H1 (cell line): ENCODE measurements around the gene NIFK. TPM values are rescaled to one million over a fixed set of nuclear protein-coding genes. Genes with fewer than 3 reads are reported as not detected.

Experiments used
- CTCF ChIA-PET: fragments of 300-600 bp; sonication (Branson Sonifier 250); formaldehyde crosslinking; loops from one replicate; lab custom pipeline; 2021; ENCODE audit not compliant: partially characterized antibody; lab: Charles Lee
- POLR2A ChIA-PET: fragments of 300-600 bp; sonication (Branson Sonifier 250); formaldehyde crosslinking; loops from one replicate; lab custom pipeline; 2021; ENCODE audit warnings: inconsistent platforms; ENCODE audit not compliant: partially characterized antibody; lab: Charles Lee
- DNase-seq, 2 experiments: peaks; one replicate each; pipeline versions ENCODE4 v3.0.0 to v3.0.0-alpha.2; 2010 to 2022; ENCODE audit warnings: low spot score in 2 of 2, low read depth in 1 of 2, mixed read lengths in 1 of 2
- FAIRE-seq: peaks from 2 replicates; lab custom pipeline; 2011; peaks lifted over from hg19 to GRCh38; lab: Jason Lieb, UNC
- H2AFZ ChIP-seq: 2 replicates; pipeline ENCODE4 v1.8.1; 2012; ENCODE audit warnings: low read length, inconsistent platforms
- H2AK5ac ChIP-seq: 2 replicates; pipeline ENCODE4 v1.6.1; 2013; ENCODE audit warnings: low read depth, low read length
- H2BK120ac ChIP-seq: replicated peaks from 2 replicates; pipeline ENCODE3; 2013; ENCODE audit warnings: low read depth, low read length, inconsistent platforms
- H2BK12ac ChIP-seq: 2 replicates; pipeline ENCODE4 v1.6.1; 2013; ENCODE audit warnings: low read depth, low read length
- H2BK15ac ChIP-seq: 2 replicates; pipeline ENCODE4 v1.6.1; 2013; ENCODE audit warnings: low read length
- H2BK20ac ChIP-seq: 2 replicates; pipeline ENCODE4 v1.6.1; 2013; ENCODE audit warnings: low read length
- H2BK5ac ChIP-seq: 2 replicates; pipeline ENCODE4 v1.6.1; 2013; ENCODE audit warnings: low read depth, low read length
- H3K14ac ChIP-seq: 2 replicates; pipeline ENCODE4 v1.6.1; 2013; ENCODE audit warnings: inconsistent platforms; ENCODE audit not compliant: insufficient read length
- H3K18ac ChIP-seq: 2 replicates; pipeline ENCODE4 v1.6.1; 2013; ENCODE audit warnings: low read length; ENCODE audit errors: extremely low read depth
- H3K23ac ChIP-seq: 2 replicates; pipeline ENCODE4 v1.6.1; 2013; ENCODE audit warnings: inconsistent platforms; ENCODE audit not compliant: insufficient read length
- H3K23me2 ChIP-seq: 2 replicates; pipeline ENCODE4 v1.6.1; 2013; ENCODE audit warnings: low read depth, low read length
- H3K27ac ChIP-seq: 2 replicates; pipeline ENCODE4 v1.6.1; 2011; ENCODE audit warnings: low read depth, low read length, inconsistent platforms
- H3K27me3 ChIP-seq, 4 experiments: replicated peaks in 1 of 4; 1 replicate in 1 of 4; 2 replicates in 3 of 4; pipeline versions ENCODE4 v1.6.1 to v1.8.1; 2011 to 2013; ENCODE audit warnings: low read length in 3 of 4, mild to moderate bottlenecking in 3 of 4, inconsistent platforms in 2 of 4, mixed read lengths in 2 of 4, moderate library complexity in 1 of 4; ENCODE audit not compliant: control insufficient read depth in 3 of 4, insufficient read depth in 3 of 4; ENCODE audit errors: extremely low read depth in 1 of 4
- H3K36me3 ChIP-seq, 4 experiments: 2 replicates each; pipeline versions ENCODE4 v1.6.1 to v1.8.1; 2011 to 2013; ENCODE audit warnings: mild to moderate bottlenecking in 4 of 4, low read length in 3 of 4, moderate library complexity in 2 of 4, control low read depth in 1 of 4, inconsistent platforms in 1 of 4; ENCODE audit not compliant: insufficient read depth in 4 of 4, control insufficient read depth in 2 of 4
- H3K4ac ChIP-seq: replicated peaks from 2 replicates; pipeline ENCODE3; 2013; ENCODE audit warnings: low read length, low read depth, mixed read lengths, inconsistent platforms; ENCODE audit not compliant: insufficient read length
- H3K4me1 ChIP-seq, 4 experiments: replicated peaks in 1 of 4; 1 replicate in 1 of 4; 2 replicates in 3 of 4; pipeline versions ENCODE4 v1.6.1 to v1.8.1; 2011 to 2013; ENCODE audit warnings: low read length in 3 of 4, inconsistent platforms in 2 of 4, mixed read lengths in 1 of 4; ENCODE audit not compliant: insufficient read depth in 4 of 4, control insufficient read depth in 3 of 4
- H3K4me2 ChIP-seq, 2 experiments: 2 replicates each; pipeline versions ENCODE4 v1.6.1 to v1.8.1; 2011 to 2013; ENCODE audit warnings: low read depth in 2 of 2, low read length in 2 of 2, control low read depth in 1 of 2, inconsistent platforms in 1 of 2, mild to moderate bottlenecking in 1 of 2; ENCODE audit not compliant: insufficient read depth in 1 of 2
- H3K4me3 ChIP-seq, 4 experiments: fragments of 200-600, 300-600 bp in 1 of 4; sonication (generic), shearing (Covaris generic), sonication (Bioruptor Twin) in 1 of 4; 2 replicates each; pipeline versions ENCODE4 v1.5.1 to v1.8.1; 2011 to 2016; ENCODE audit warnings: low read length in 4 of 4, low read depth in 3 of 4, control low read depth in 2 of 4, inconsistent platforms in 2 of 4, mild to moderate bottlenecking in 2 of 4, mixed read lengths in 1 of 4, moderate library complexity in 1 of 4; ENCODE audit not compliant: insufficient read depth in 2 of 4; ENCODE audit errors: extremely low read depth in 1 of 4
- H3K56ac ChIP-seq: replicated peaks from 2 replicates; pipeline ENCODE3; 2013; ENCODE audit warnings: low read depth, mild to moderate bottlenecking, mixed read lengths, low read length, inconsistent platforms; ENCODE audit not compliant: insufficient read length
- H3K79me1 ChIP-seq: 2 replicates; pipeline ENCODE4 v1.6.1; 2013; ENCODE audit warnings: low read depth, low read length, control low read depth
- H3K79me2 ChIP-seq, 2 experiments: 2 replicates each; pipeline versions ENCODE4 v1.6.1 to v1.8.1; 2012 to 2013; ENCODE audit warnings: low read length in 2 of 2, mild to moderate bottlenecking in 2 of 2, inconsistent platforms in 1 of 2; ENCODE audit not compliant: insufficient read depth in 2 of 2, control insufficient read depth in 1 of 2
- H3K9ac ChIP-seq, 4 experiments: replicated peaks in 1 of 4; 1 replicate in 1 of 4; 2 replicates in 3 of 4; pipeline versions ENCODE4 v1.6.1 to v1.8.1; 2011 to 2013; ENCODE audit warnings: low read depth in 3 of 4, low read length in 3 of 4, control low read depth in 2 of 4, mild to moderate bottlenecking in 2 of 4, moderate library complexity in 2 of 4, inconsistent platforms in 1 of 4; ENCODE audit errors: extremely low read depth in 1 of 4
- H3K9me3 ChIP-seq, 2 experiments: 2 replicates each; pipeline versions ENCODE4 v1.6.1 to v1.8.1; 2012 to 2013; ENCODE audit warnings: mild to moderate bottlenecking in 2 of 2, moderate library complexity in 2 of 2, control low read depth in 1 of 2, inconsistent platforms in 1 of 2, low read depth in 1 of 2, low read length in 1 of 2, mixed read lengths in 1 of 2; ENCODE audit not compliant: insufficient read depth in 2 of 2
- H4K20me1 ChIP-seq, 2 experiments: replicated peaks in 1 of 2; 2 replicates each; pipeline versions ENCODE3 to v1.8.1; 2011 to 2013; ENCODE audit warnings: inconsistent platforms in 2 of 2, low read length in 2 of 2, mild to moderate bottlenecking in 1 of 2; ENCODE audit not compliant: insufficient read depth in 2 of 2, control insufficient read depth in 1 of 2
- H4K5ac ChIP-seq: 2 replicates; pipeline ENCODE4 v1.6.1; 2013; ENCODE audit warnings: low read length, low read depth, mixed read lengths, inconsistent platforms; ENCODE audit not compliant: insufficient read length
- H4K8ac ChIP-seq: 2 replicates; pipeline ENCODE4 v1.8.0; 2013; ENCODE audit warnings: mild to moderate bottlenecking, moderate library complexity, low read length, inconsistent platforms; ENCODE audit not compliant: insufficient read depth; ENCODE audit errors: extremely low read depth
- H4K91ac ChIP-seq: replicated peaks from 2 replicates; pipeline ENCODE3; 2013; ENCODE audit warnings: low read length, mixed read lengths, inconsistent platforms; ENCODE audit not compliant: insufficient read length
- BCL11A ChIP-seq, 2 experiments: IDR thresholded peaks; one replicate each; pipeline ENCODE4 v1.6.1; 2011; ENCODE audit warnings: low read depth in 2 of 2, low read length in 2 of 2, mild to moderate bottlenecking in 2 of 2
- BRCA1 ChIP-seq: IDR thresholded peaks from 2 replicates; pipeline ENCODE4 v1.6.1; 2012; ENCODE audit warnings: low read depth, low read length, improper control_type of control experiment
- CHD2 ChIP-seq: IDR thresholded peaks from 2 replicates; pipeline ENCODE4 v1.6.1; 2012; ENCODE audit warnings: low read length, improper control_type of control experiment
- CREB1 ChIP-seq: IDR thresholded peaks from 2 replicates; pipeline ENCODE4 v1.6.1; 2012; ENCODE audit warnings: inconsistent platforms
- HDAC2 ChIP-seq, 2 experiments: fragments of 300-600 bp in 1 of 2; sonication (generic) in 1 of 2; IDR thresholded peaks; 2 replicates each; pipeline ENCODE4 v1.6.1; 2011 to 2012; ENCODE audit warnings: low read depth in 2 of 2, low read length in 2 of 2, mild to moderate bottlenecking in 2 of 2, moderate library complexity in 2 of 2, borderline replicate concordance in 1 of 2, inconsistent platforms in 1 of 2
- JUN ChIP-seq: IDR thresholded peaks from 2 replicates; pipeline ENCODE4 v1.6.1; 2011; ENCODE audit warnings: low read depth, mild to moderate bottlenecking, improper control_type of control experiment, low read length
- NRF1 ChIP-seq: IDR thresholded peaks from 2 replicates; pipeline ENCODE4 v1.6.1; 2011; ENCODE audit warnings: mild to moderate bottlenecking, low read depth, low read length, improper control_type of control experiment
- PHF8 ChIP-seq: fragments of 200-600 bp; sonication (generic); conservative IDR thresholded peaks from 2 replicates; pipeline ENCODE4 v1.7.1; 2012; ENCODE audit warnings: low read depth, mild to moderate bottlenecking, inconsistent platforms, low read length, moderate library complexity
- POLR2AphosphoS5 ChIP-seq: IDR thresholded peaks from 2 replicates; pipeline ENCODE4 v1.6.1; 2011; ENCODE audit warnings: low read depth, low read length
- RXRA ChIP-seq: IDR thresholded peaks from 2 replicates; pipeline ENCODE4 v1.6.1; 2011; ENCODE audit warnings: low read depth, mild to moderate bottlenecking, low read length, moderate library complexity; ENCODE audit not compliant: insufficient read depth
- SIRT6 ChIP-seq: IDR thresholded peaks from one replicate; pipeline ENCODE4 v1.7.1; 2012; ENCODE audit warnings: low read length, inconsistent platforms
- WGBS, 2 experiments: shearing (Covaris generic) in 1 of 2; methylation state at CpG; one replicate each; pipeline versions ENCODE4 v1.1.6 to v1.1.7; 2013 to 2015; ENCODE audit warnings: low lambda C conversion rate in 2 of 2, mixed read lengths in 2 of 2, inconsistent platforms in 1 of 2, low coverage in 1 of 2, missing lambda C conversion rate in 1 of 2; ENCODE audit not compliant: insufficient replicate concordance in 2 of 2, insufficient coverage in 1 of 2, insufficient read length in 1 of 2; ENCODE audit errors: extremely low coverage in 1 of 2, missing lambda C conversion rate in 1 of 2; 5-methylcytosine and 5-hydroxymethylcytosine counted together
- polyA plus RNA-seq, 7 experiments: library from polyadenylated mRNA; depleted of rRNA in 3 of 7; stranded (reverse) in 5 of 7; unstranded in 2 of 7; fragments of >200 nt in 5 of 7; fragments of 200-250 nt in 2 of 7; gene quantifications; 1 replicate in 5 of 7; 2 replicates in 1 of 7; 4 replicates in 1 of 7; pipeline versions ENCODE4 v1.2.1 to v1.2.3, GENCODE V29; 2011 to 2013; ENCODE audit warnings: missing spikeins in 2 of 7, mixed read lengths in 2 of 7
- total RNA-seq: library from RNA; stranded (reverse); fragmentation: NEBNext Ultra II Directional; extraction: Animal tissue kit (Norgen Biotek cat#: 25700); gene quantifications from 2 replicates; pipeline ENCODE4 v1.2.1, GENCODE V29; 2021
- TF ChIP-seq, protein P1 (sequence below): IDR thresholded peaks from 2 replicates; pipeline ENCODE4 v1.6.1; 2012; ENCODE audit warnings: inconsistent platforms

NIFK gene
- total and polyA plus RNA-seq, 2 of the 8 experiments (the other 6 are each of a cell fraction or from before 2014, with no cell fraction given), result 24.4 to 117 TPM

DNA sequence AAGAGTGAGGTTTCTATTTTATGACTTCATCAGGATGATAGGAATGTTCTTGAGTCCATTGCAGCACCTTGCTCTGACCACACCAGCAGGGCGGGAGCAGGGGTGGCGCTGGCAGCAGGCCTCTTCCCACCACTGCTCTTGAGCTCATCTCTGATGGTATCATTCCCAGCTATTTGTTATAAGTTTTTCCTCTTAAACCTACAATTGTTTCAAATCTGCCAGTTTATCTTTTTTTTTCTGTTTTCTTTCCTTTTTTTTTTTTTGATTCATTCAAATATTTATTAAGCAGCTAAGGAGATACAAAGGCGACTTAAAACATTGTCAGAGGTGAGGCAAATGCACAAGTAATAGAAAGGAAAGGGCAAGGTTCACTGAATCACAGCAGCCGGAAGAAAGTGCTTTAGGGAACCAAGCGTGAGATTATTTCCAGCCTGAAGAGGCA lies 28.7 kb downstream of the NIFK start:
- Histone ChIP-seq H3K27ac (no peak overlapping the region), H3K4me1 (peaks cover 0 to 6% (median 0%) of the 10 kb centered on the region in 4 experiments; a peak in 2 of 7 replicates), H3K18ac (no peak overlapping the region)
- TF ChIP-seq CREB1, result no peak
- TF ChIP-seq, protein P1, sequence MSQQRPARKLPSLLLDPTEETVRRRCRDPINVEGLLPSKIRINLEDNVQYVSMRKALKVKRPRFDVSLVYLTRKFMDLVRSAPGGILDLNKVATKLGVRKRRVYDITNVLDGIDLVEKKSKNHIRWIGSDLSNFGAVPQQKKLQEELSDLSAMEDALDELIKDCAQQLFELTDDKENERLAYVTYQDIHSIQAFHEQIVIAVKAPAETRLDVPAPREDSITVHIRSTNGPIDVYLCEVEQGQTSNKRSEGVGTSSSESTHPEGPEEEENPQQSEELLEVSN, result no peak
- TF ChIP-seq BRCA1, result no peak
- no peak for TF ChIP-seq RXRA
- TF ChIP-seq PHF8, result no peak
- no peak for TF ChIP-seq BCL11A (IDR thresholded peaks at IDR 0.05; ENCODE audit: low read depth in 2 of 2, low read length in 2 of 2)
- no peak for TF ChIP-seq SIRT6
- TF ChIP-seq CHD2, result no peak
- TF ChIP-seq NRF1, result no peak
- TF ChIP-seq HDAC2 (IDR thresholded peaks at IDR 0.05; ENCODE audit: borderline replicate concordance in 1 of 2, low read depth in 2 of 2, low read length in 2 of 2), result no peak
- no peak for TF ChIP-seq POLR2AphosphoS5
- no peak for TF ChIP-seq JUN
- TF ChIP-seq, all 59 proteins: peak for 0
- no peak overlapping the region for H3K4ac ChIP-seq
- no peak overlapping the region for H3K9ac ChIP-seq
- H3K4me3 ChIP-seq, result no peak overlapping the region
- H4K5ac ChIP-seq, result no peak overlapping the region
- no peak overlapping the region for H3K23ac ChIP-seq
- H4K20me1 ChIP-seq, result no peaks in the 10 kb centered on the region
- no peak overlapping the region for H3K56ac ChIP-seq
- H3K23me2 ChIP-seq, result no peaks in the 10 kb centered on the region
- H2AFZ ChIP-seq, result no peak overlapping the region
- no peak overlapping the region for H2BK5ac ChIP-seq
- H3K14ac ChIP-seq, result no peak overlapping the region
- H3K79me2 ChIP-seq, result no peaks in the 10 kb centered on the region
- no peak overlapping the region for H3K4me2 ChIP-seq
- H2BK20ac ChIP-seq, result no peak overlapping the region
- H2BK15ac ChIP-seq, result no peak overlapping the region
- no peak overlapping the region for H4K8ac ChIP-seq
- H3K9me3 ChIP-seq, result no peaks in the 10 kb centered on the region
- H2BK120ac ChIP-seq, result no peak overlapping the region
- no peaks in the 10 kb centered on the region for H3K27me3 ChIP-seq
- no peak overlapping the region for H2BK12ac ChIP-seq
- 89% methylated on average over 4 of the region's 5 CpGs; no CpG with 5 or more reads in 1 of the 2 experiments for WGBS, 2 experiments
- ChIA-PET CTCF (interaction anchor here (1.0 to 1.1 kb wide), 2 partner anchors 10 to 11 kb away, joined by 4 to 6 read pairs; no protein-coding TSS in a partner anchor), POLR2A (interaction anchor here (1.4 kb wide), 1 partner anchor 58 kb away, joined by 3 read pairs; the partner anchor contains the start of gene CLASP1)
- FAIRE-seq (no peak), DNase-seq (no peak)
- no peaks in the 10 kb centered on the region for H3K36me3 ChIP-seq
- H2AK5ac ChIP-seq, result no peak overlapping the region
- no peaks in the 10 kb centered on the region for H3K79me1 ChIP-seq
- H4K91ac ChIP-seq, result no peak overlapping the region
